Activated naive CD8-positive, alpha-beta T cell treated with anti-CD3 and anti-CD28 coated beads, Interleukin-2, amount 10 ng/mL, durations not matched to agents 7 days and 5 days (primary cell): ENCODE data around the gene EXOC4. TPM values are rescaled to one million over a fixed set of nuclear protein-coding genes. Genes with fewer than 3 reads are reported as not detected.
"Not testable (repeated sequence)": the region's sequence is repeated elsewhere in the genome, so short reads cannot be mapped to it uniquely, and the experiment has no call there.

Experiments
- ATAC-seq: fragments of 150-1000 bp; cut with Tn5 transposase; one replicate; pipeline ENCODE4 v1.10.0; 2021; ENCODE audit warnings: low read depth, moderate library complexity
- POLR2A ChIA-PET: fragments of 350-600 bp; sonication (Branson Sonifier 250); formaldehyde crosslinking; loops from one replicate; lab custom pipeline; 2021; ENCODE audit warnings: antibody characterized with exemption; lab: Charles Lee
- DNase-seq: peaks from one replicate; pipeline ENCODE4 v3.0.0; 2021
- H3K27ac Mint-ChIP-seq: one replicate; pipeline ENCODE4 v1.8.0; 2022; ENCODE audit warnings: mild to moderate bottlenecking, mixed read lengths
- H3K27me3 Mint-ChIP-seq: one replicate; pipeline ENCODE4 v1.8.0; 2022; ENCODE audit warnings: mild to moderate bottlenecking, moderate library complexity, mixed read lengths
- H3K36me3 Mint-ChIP-seq: one replicate; pipeline ENCODE4 v1.8.0; 2021; ENCODE audit warnings: mild to moderate bottlenecking, mixed read lengths
- H3K4me1 Mint-ChIP-seq: one replicate; pipeline ENCODE4 v1.8.0; 2021; ENCODE audit warnings: mixed read lengths
- H3K4me3 Mint-ChIP-seq: one replicate; pipeline ENCODE4 v1.8.0; 2022; ENCODE audit warnings: mild to moderate bottlenecking, moderate library complexity, mixed read lengths
- H3K9me3 Mint-ChIP-seq: one replicate; pipeline ENCODE4 v1.8.0; 2021; ENCODE audit warnings: mixed read lengths
- total RNA-seq, 2 experiments: library from RNA; stranded (reverse); gene quantifications; one replicate each; pipeline ENCODE4 v1.2.3, GENCODE V29; 2021

The EXOC4 gene
- total RNA-seq, 2 experiments from 2014 or later: 73.1 to 73.7 TPM

DNA sequence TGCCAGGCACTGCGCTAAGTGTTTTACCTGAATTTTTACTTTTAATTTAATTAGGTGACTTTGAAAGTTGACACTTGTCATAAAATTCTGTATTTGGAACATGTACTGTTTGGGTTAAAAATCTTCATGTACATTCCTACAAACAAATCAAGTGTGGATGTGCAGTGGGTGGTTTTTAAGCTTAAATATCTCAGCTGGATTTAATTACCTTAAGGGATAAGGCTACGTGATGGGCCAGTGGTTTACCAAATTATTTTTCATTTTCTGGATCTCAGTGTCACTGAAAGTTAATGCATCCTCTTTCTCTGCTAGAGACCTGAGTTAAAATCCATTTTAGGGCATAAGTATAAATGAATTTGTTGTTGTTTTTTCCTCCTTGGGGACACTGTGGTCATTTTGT is 51.1 kb downstream of the EXOC4 start:
- H3K27ac Mint-ChIP-seq: no peak overlapping the region
- H3K4me3 Mint-ChIP-seq: no peak overlapping the region
- H3K4me1 Mint-ChIP-seq: peaks cover 3% of the 10 kb centered on the region
- POLR2A ChIA-PET: no interaction called here
- no peak for DNase-seq
- no peak for ATAC-seq
- no peaks in the 10 kb centered on the region for H3K27me3 Mint-ChIP-seq
- H3K9me3 Mint-ChIP-seq: peaks cover 1% of the 10 kb centered on the region
- peaks cover 33% of the 10 kb centered on the region for H3K36me3 Mint-ChIP-seq

DNA sequence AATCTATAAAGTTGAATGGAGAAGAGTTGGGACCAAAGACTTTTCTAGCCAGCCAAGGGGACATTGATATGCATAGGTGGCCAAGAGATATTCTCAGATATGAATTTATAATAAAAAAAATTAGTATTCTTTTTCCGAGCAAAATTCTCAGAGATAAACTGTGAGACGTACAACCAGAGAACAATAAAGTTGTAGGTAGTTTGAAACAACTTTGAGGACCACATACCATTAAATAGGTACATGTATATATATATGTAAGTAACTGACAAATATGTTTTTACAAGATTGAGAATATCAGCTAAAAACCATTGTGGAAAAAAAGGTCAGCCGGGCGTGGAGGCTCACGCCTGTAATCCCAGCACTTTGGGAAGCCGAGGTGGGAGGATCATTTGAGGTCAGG is 56.5 kb downstream of the EXOC4 start:
- Mint-ChIP-seq H3K36me3 (peaks cover 49% of the 10 kb centered on the region), H3K4me1 (peaks cover 12% of the 10 kb centered on the region), H3K4me3 (no peak overlapping the region), H3K9me3 (peaks cover 1% of the 10 kb centered on the region), H3K27me3 (no peaks in the 10 kb centered on the region), H3K27ac (no peak overlapping the region)
- no peak for ATAC-seq
- no peak for DNase-seq
- POLR2A ChIA-PET: no interaction called here

DNA sequence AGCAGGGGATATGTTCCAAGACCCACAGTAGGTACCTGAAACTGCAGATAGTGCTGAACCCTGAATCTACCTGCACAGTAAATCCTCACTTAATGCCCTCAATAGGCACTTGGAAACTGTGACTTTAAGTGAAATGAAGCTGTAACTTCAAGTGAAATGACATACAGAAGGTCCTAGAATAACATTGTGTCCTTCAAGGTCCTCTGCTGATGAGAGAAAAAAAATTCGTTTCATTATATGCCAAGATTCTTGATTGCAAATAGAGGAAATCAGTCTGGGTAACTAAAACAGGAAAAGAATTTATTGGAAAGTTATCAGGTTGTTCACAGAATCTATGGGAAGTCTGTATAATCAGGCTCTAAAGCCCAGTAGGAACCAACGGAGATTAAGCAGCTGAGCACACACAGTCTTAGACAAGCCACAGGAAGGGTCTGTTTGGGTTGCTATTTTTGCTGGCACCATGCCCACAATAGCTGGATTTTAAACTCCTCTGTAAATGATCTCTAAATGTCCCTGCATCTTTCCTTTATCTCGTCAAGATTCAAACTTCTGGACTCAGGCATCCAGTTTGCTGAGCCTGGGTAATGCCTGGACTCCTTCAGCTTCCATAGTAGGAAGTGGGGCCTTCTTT is 57.5 kb downstream of the EXOC4 start:
- peaks cover 12% of the 10 kb centered on the region for H3K4me1 Mint-ChIP-seq
- H3K36me3 Mint-ChIP-seq: peaks cover 47% of the 10 kb centered on the region
- DNase-seq (no peak), ATAC-seq (no peak)
- no peak overlapping the region for H3K4me3 Mint-ChIP-seq
- H3K27me3 Mint-ChIP-seq: no peaks in the 10 kb centered on the region
- peaks cover 1% of the 10 kb centered on the region for H3K9me3 Mint-ChIP-seq
- POLR2A ChIA-PET: no interaction called here
- no peak overlapping the region for H3K27ac Mint-ChIP-seq

DNA sequence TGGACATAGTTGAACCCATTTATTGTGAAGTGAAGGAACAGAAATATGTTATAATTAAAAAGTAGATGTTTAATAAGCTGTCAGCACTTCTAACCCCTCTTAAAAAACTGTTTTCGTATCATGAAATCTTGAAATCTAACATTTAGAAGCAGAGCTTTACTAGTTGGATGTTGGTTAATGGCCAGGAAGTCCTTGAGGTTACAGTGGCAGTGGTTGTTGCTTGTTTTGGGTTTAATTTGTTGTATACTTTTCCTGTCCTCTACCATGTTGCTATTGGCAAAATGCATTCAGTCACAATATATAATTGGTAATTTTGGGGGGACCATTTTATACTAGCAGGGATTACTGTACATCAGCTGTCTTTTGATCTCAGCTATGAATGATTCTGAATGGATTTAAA is 60.7 kb downstream of the EXOC4 start:
- H3K4me3 Mint-ChIP-seq: no peak overlapping the region
- POLR2A ChIA-PET: no interaction called here

DNA sequence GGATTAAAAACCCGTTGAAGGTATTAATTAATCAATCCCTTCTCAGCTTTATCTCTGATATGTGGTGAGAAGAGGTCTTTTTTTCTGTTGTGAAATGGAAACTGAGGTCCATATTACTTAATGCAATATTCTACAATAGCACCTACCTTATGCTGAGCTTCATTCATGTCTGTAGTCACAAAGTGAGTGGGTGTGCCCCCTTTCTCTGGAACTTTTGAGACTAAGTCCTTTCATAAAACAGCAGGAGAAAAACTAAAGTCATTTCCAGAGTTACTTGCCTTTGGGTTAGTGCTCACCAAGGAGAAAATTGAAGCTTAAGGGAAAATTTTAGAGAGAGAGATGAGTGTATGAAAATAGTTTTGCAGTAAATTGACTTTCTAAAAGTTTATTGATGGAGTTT is 61.2 kb downstream of the EXOC4 start:
- ATAC-seq (no peak), DNase-seq (no peak)
- Mint-ChIP-seq H3K27ac (no peak overlapping the region), H3K36me3 (peaks cover 20% of the 10 kb centered on the region), H3K4me1 (peaks cover 7% of the 10 kb centered on the region), H3K4me3 (no peak overlapping the region), H3K27me3 (no peaks in the 10 kb centered on the region), H3K9me3 (no peaks in the 10 kb centered on the region)
- POLR2A ChIA-PET: no interaction called here

More for the DNA sequence above, 60.7 kb downstream of the EXOC4 start:
- DNase-seq: no peak
- Mint-ChIP-seq H3K27me3 (no peaks in the 10 kb centered on the region), H3K4me1 (peaks cover 12% of the 10 kb centered on the region), H3K9me3 (no peaks in the 10 kb centered on the region), H3K27ac (no peak overlapping the region), H3K36me3 (peaks cover 24% of the 10 kb centered on the region)
- no peak for ATAC-seq

DNA sequence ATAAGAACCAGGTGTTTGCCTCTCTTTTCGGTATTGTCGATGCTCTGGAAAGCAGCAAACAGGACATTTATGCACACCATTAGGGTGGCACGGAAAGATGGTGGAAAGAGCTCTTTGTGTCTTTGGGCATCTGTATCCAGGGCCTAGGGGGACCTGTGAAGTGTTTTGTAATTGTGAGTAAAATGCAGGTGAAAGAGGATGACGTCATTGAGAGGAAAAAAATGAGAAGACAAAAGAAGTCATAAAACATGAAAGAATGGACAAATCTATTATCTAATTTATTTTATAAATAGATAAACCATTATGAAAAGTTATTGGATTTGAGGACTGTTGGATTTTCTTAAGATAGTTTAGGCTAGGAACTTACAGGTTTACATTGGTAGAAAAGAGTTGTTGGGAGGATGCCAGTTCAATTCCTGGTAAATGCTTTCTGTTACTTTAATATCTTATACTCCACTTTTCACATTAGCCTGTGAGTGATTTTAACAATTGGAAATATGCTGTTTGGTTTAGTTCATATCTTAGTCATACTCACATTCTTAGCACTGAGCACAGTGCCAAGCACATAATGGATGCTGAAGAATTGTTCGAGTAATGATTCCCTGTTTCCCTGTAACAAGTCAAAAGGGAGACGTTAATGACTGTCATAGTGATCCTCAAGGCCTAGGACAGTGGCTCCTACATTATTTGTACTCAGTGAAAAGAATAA is 62.6 kb downstream of the EXOC4 start:
- H3K27me3 Mint-ChIP-seq: no peaks in the 10 kb centered on the region
- peaks cover 25% of the 10 kb centered on the region for H3K36me3 Mint-ChIP-seq
- peaks cover 6% of the 10 kb centered on the region for H3K4me1 Mint-ChIP-seq
- POLR2A ChIA-PET: no interaction called here
- no peaks in the 10 kb centered on the region for H3K9me3 Mint-ChIP-seq
- DNase-seq: no peak
- no peak for ATAC-seq
- no peak overlapping the region for H3K4me3 Mint-ChIP-seq
- no peak overlapping the region for H3K27ac Mint-ChIP-seq

DNA sequence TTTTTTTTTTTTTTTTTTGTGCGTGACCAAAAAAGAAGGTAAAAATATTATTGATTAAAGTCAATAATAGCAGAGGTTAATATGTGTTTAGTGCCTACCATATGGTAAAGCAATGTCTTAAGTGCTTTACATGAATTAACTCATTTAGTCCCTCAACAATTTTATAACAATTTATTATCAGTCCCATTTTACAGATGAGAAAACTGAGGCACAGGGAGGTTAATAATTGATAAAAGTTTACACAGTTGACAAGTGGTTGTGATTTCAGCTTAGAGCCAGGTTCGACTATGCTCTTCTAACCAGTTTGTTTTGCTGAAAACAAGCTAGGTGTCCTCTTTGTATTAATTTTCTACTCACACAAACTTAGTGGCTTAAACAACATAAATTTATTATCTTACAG is 67.0 kb downstream of the EXOC4 start:
- no peak for ATAC-seq
- H3K4me1 Mint-ChIP-seq: no peaks in the 10 kb centered on the region
- peaks cover 48% of the 10 kb centered on the region for H3K36me3 Mint-ChIP-seq
- H3K27me3 Mint-ChIP-seq: no peaks in the 10 kb centered on the region
- no peak overlapping the region for H3K27ac Mint-ChIP-seq
- DNase-seq: no peak
- POLR2A ChIA-PET: no interaction called here
- no peak overlapping the region for H3K4me3 Mint-ChIP-seq
- peaks cover 11% of the 10 kb centered on the region for H3K9me3 Mint-ChIP-seq

DNA sequence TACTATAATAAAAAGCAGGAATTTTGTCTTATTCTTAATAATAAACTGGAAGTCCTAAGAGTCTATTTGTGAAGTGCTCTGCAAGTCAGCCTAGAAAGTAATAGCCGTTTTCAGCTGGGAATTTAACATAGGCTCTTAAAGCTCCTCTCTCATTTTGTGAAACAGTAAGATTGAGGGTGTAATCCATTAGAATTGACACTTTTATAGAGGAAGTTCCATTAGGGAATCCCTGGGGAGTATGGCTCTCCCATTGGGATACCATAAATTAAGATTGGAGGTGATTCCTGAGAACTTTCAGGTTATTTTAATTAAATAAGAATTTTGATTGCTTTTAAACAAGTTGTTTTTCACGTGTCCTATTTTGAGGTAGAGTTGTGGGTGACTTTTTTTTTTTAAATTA is 68.0 kb downstream of the EXOC4 start:
- Mint-ChIP-seq H3K4me3 (no peak overlapping the region), H3K4me1 (no peaks in the 10 kb centered on the region), H3K27ac (no peak overlapping the region), H3K27me3 (no peaks in the 10 kb centered on the region), H3K9me3 (peaks cover 16% of the 10 kb centered on the region), H3K36me3 (peaks cover 57% of the 10 kb centered on the region)
- ATAC-seq (no peak), DNase-seq (no peak)
- POLR2A ChIA-PET: no interaction called here

DNA sequence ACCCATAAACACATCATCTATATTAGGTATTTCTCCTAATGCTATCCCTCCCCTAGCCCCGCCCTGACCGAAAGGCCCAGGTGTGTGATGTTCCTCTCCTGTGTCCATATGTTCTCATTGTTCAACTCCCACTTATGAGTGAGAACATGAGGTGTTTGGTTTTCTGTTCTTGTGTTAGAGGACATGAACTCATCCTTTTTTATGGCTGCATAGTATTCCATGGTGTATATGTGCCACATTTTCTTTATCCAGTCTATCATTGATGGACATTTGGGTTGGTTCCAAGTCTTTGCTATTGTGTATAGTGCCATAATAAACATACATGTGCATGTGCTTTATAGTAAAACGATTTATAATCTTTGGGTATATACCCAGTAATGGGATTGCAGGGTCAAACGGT is 68.5 kb downstream of the EXOC4 start:
- H3K4me3 Mint-ChIP-seq, H3K4me1 Mint-ChIP-seq, H3K27me3 Mint-ChIP-seq, DNase-seq, H3K27ac Mint-ChIP-seq, POLR2A ChIA-PET, ATAC-seq: not testable (repeated sequence)
- H3K9me3 Mint-ChIP-seq: peaks cover 16% of the 10 kb centered on the region
- H3K36me3 Mint-ChIP-seq: peaks cover 59% of the 10 kb centered on the region

DNA sequence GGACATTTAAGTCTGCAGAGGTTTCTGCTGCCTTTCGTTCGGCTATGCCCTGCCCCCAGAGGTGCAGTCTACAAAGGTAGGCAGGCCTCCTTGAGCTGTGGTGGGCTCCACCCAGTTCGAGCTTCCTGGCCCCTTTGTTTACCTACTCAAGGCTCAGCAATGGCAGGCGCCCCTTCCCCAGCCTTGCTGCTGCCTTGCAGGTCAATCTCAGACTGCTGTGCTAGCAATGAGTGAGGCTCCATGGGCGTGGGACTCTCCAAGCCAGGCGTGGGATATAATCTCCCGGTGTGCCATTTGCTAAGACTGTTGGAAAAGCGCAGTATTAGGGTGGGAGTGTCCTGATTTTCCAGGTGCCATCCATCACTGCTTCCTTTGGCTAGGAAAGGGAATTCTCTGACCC is 73.9 kb downstream of the EXOC4 start:
- H3K4me3 Mint-ChIP-seq, ATAC-seq, POLR2A ChIA-PET, DNase-seq, H3K27me3 Mint-ChIP-seq, H3K27ac Mint-ChIP-seq, H3K4me1 Mint-ChIP-seq: not testable (repeated sequence)
- H3K9me3 Mint-ChIP-seq: peaks cover 22% of the 10 kb centered on the region
- H3K36me3 Mint-ChIP-seq: peaks cover 62% of the 10 kb centered on the region

DNA sequence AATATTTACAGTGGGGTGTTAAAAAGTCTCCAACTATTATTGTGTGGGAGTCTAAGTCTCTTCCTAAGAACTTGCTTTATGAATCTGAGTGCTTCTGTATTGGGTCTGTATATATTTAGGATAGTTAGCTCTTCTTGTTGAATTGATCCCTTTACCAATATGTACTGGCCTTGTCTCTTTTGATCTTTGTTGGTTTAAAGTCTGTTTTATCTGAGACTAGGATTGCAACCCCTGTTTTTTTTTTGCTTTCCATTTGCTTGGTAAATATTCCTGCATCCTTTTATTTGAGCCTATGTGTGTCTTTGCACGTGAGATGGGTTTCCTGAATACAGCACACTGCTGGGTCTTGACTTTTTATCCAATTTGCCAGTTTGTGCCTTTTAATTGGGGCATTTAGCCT is 75.1 kb downstream of the EXOC4 start:
- H3K4me1 Mint-ChIP-seq, DNase-seq, POLR2A ChIA-PET, H3K27me3 Mint-ChIP-seq, ATAC-seq, H3K4me3 Mint-ChIP-seq, H3K27ac Mint-ChIP-seq: not testable (repeated sequence)
- peaks cover 15% of the 10 kb centered on the region for H3K9me3 Mint-ChIP-seq
- peaks cover 49% of the 10 kb centered on the region for H3K36me3 Mint-ChIP-seq

DNA sequence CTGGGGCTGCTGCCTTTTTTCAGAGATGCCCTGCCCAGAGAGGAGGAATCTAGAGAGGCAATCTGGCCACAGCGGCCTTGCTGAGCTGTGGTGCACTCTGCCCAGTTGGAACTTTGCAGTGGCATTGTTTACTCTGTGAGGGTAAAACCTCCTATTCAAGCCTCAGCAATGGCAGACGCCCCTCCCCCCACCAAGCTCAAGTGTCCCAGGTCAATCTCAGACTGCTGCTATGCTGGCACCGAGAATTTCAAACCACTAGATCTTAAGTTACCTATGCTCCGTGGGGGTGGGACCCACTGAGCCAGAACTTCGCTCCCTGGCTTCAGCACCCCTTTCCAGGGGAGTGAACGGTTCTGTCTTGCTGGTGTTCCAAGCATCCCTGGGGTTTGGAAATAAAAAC is 77.2 kb downstream of the EXOC4 start:
- H3K36me3 Mint-ChIP-seq: peaks cover 38% of the 10 kb centered on the region
- no peak overlapping the region for H3K4me3 Mint-ChIP-seq
- POLR2A ChIA-PET: no interaction called here
- ATAC-seq (no peak), DNase-seq (no peak)
- no peaks in the 10 kb centered on the region for H3K4me1 Mint-ChIP-seq
- no peak overlapping the region for H3K27ac Mint-ChIP-seq
- H3K27me3 Mint-ChIP-seq: no peaks in the 10 kb centered on the region
- peaks cover 13% of the 10 kb centered on the region for H3K9me3 Mint-ChIP-seq

DNA sequence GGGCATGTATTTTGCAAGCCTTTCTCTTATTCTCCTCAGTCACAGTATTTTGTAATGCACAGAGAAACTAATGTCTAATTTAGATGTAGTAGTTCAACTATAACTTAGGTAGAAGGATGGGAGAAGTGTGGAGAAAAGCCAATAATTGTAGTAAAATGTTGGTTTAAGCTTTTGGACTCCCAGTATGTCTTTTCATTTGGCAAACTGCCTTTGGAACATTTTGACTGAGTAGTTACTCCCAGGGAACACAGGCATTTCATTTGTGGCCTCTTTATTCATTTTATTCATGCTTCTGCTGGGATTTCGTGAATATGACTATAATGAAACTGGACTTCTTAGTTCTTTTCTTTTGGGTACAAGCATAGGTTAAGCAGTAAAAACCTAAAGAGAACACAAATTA is 79.0 kb downstream of the EXOC4 start:
- Mint-ChIP-seq H3K9me3 (peaks cover 14% of the 10 kb centered on the region), H3K27ac (no peak overlapping the region), H3K27me3 (no peaks in the 10 kb centered on the region), H3K4me3 (no peak overlapping the region), H3K4me1 (no peaks in the 10 kb centered on the region), H3K36me3 (peaks cover 36% of the 10 kb centered on the region)
- DNase-seq (no peak), ATAC-seq (no peak)
- POLR2A ChIA-PET: no interaction called here

DNA sequence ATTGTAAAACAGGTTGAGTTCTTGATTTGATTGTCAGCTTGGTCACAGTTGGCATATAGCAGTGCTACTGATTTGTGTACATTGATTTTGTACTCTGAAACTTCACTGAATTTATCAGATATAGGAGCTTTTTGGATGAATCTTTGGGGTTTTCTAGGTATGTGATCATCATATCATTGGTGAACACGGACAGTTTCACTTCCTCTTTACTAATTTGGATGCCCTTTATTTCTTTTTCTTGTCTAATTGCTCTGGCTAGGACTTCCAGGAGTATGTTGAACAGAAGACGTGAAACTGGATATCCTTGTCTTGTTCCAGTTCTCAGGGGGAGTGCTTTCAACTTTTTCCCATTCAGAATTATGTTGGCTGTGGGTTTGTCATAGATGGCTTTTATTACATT is 86.9 kb downstream of the EXOC4 start:
- no peaks in the 10 kb centered on the region for H3K4me1 Mint-ChIP-seq
- no peaks in the 10 kb centered on the region for H3K27me3 Mint-ChIP-seq
- H3K9me3 Mint-ChIP-seq: peaks cover 26% of the 10 kb centered on the region
- POLR2A ChIA-PET: no interaction called here
- no peak for DNase-seq
- no peak for ATAC-seq
- H3K4me3 Mint-ChIP-seq: no peak overlapping the region
- H3K36me3 Mint-ChIP-seq: peaks cover 49% of the 10 kb centered on the region
- H3K27ac Mint-ChIP-seq: no peak overlapping the region
